Measurements from ENCODE around the gene RACGAP1. TPM values are rescaled to one million over a fixed set of nuclear protein-coding genes. Genes with fewer than 3 reads are reported as not detected.

RACGAP1 gene
- total RNA-seq, 1 donor from 2014 or later: 23.5 TPM

DNA sequence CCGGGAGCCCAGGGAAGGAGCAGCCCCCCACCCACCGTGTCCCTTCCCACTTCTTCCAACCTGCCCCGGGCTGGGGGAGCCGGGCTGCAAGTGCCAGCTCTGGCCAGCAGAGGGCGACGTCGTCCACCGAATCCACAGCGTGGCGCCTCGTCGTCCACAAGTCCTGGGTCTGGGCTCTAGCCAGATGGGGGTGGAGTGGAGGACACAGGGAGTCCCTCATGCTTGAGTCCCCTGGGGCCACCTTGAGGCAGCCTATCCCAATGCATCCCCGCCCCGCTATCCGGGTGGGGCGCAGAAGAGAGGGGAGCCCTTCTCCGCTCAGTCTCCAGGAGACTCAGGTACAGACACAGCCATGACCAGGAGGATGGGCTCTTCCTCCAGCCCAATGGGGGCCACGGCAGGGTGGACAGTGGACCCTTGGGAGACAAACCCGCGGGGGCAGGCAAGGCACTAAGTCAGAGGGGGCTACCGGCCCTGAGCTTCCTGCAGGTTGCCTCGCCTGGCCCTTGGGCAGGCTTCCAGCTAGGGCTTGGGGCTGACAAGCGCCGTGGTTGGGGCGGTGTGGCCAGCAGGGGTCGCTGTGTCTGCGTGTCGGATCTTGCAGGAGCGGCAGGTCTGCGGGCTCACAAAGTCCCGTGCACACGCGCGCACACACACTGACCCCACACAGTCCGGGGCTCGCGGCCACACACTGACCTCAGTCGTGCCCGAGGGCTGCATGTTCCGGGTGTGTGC, 58.1 kb downstream of the RACGAP1 start:
- H3K27me3 ChIP-seq (ENCODE audit: control insufficient read depth in 3 of 3, insufficient read depth in 3 of 3, low read length in 3 of 3): peaks cover 23 to 63% (median 41%) of the 10 kb centered on the region in 3 donors
- H3K4me1 ChIP-seq (ENCODE audit: control insufficient read depth in 3 of 3, insufficient read depth in 3 of 3, low read length in 3 of 3): peaks cover 8 to 10% (median 9%) of the 10 kb centered on the region in 3 donors
- no peak overlapping the region for H3K27ac ChIP-seq (ENCODE audit: low read depth, low read length)
- H3K9ac ChIP-seq (ENCODE audit: low read depth in 1 of 3, low read length in 3 of 3): peak overlapping the region in 1 of 3 donors; percentile 23
- no peaks in the 10 kb centered on the region for H3K36me3 ChIP-seq (ENCODE audit: control insufficient read depth in 3 of 3, insufficient read depth in 3 of 3, low read length in 3 of 3)
- peak overlapping the region; percentile 58 to 60 (median 60) for H3K4me3 ChIP-seq (ENCODE audit: low read length in 3 of 3)
- H3K9me3 ChIP-seq (ENCODE audit: control insufficient read depth in 3 of 3, low read length in 3 of 3): no peaks in the 10 kb centered on the region

DNA sequence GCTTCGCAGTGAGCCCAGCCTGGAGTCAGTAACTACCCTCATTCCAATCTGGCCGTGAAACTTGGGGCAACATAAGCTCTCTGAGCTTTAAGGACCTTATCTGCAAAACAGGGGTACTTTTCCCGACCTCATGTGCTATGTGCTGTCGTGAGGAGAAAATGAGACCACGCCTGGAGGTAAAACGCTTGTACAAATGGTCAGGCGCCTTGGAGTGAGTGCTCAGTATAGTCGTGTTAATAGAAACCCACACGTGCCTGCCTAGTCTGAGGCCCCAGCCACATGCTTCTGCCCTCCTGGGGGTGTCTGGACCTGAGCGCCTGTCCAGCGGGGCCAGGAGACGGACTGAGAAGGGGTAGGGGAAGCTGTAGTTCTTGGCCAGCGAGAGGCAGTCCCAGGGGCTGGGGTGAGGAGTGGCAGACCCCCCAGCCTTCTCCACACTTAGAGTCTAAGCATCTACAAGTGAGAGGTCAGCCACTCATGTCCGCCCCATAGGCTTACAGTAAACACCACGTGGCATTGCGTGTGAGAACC, 58.7 kb downstream of the RACGAP1 start:
- Histone ChIP-seq H3K4me1 (ENCODE audit: control insufficient read depth in 3 of 3, insufficient read depth in 3 of 3, low read length in 3 of 3) (peaks cover 8 to 10% (median 9%) of the 10 kb centered on the region in 3 donors), H3K27ac (ENCODE audit: low read depth, low read length) (no peak overlapping the region), H3K9ac (ENCODE audit: low read depth in 1 of 3, low read length in 3 of 3) (no peak overlapping the region), H3K9me3 (ENCODE audit: control insufficient read depth in 3 of 3, low read length in 3 of 3) (no peaks in the 10 kb centered on the region), H3K36me3 (ENCODE audit: control insufficient read depth in 3 of 3, insufficient read depth in 3 of 3, low read length in 3 of 3) (no peaks in the 10 kb centered on the region), H3K4me3 (ENCODE audit: low read length in 3 of 3) (no peak overlapping the region), H3K27me3 (ENCODE audit: control insufficient read depth in 3 of 3, insufficient read depth in 3 of 3, low read length in 3 of 3) (peaks cover 23 to 67% (median 44%) of the 10 kb centered on the region in 3 donors)

DNA sequence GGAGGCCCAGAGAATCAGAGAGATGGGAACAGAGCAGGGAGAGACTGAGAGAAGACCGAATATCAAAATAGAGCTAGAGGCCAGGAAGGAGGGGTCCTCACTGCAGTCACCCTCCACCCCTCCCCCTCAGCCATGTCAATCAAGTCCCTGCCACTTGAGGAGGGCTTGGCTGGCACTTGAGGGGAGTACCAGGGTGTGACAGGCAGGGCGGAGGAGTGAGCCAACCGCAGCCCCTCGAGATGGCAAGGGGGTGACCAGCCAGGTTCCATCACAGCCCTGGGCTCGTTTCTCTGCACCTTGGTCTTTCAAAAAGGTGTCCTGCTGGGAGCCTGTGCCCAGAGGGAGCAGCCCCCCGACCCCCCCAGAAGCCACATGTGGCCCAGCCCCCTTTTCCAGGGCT, 59.5 kb downstream of the RACGAP1 start:
- Histone ChIP-seq H3K9ac (ENCODE audit: low read depth in 1 of 3, low read length in 3 of 3) (no peak overlapping the region), H3K9me3 (ENCODE audit: control insufficient read depth in 3 of 3, low read length in 3 of 3) (no peaks in the 10 kb centered on the region), H3K36me3 (ENCODE audit: control insufficient read depth in 3 of 3, insufficient read depth in 3 of 3, low read length in 3 of 3) (no peaks in the 10 kb centered on the region), H3K4me1 (ENCODE audit: control insufficient read depth in 3 of 3, insufficient read depth in 3 of 3, low read length in 3 of 3) (peaks cover 8 to 10% (median 9%) of the 10 kb centered on the region in 3 donors), H3K27me3 (ENCODE audit: control insufficient read depth in 3 of 3, insufficient read depth in 3 of 3, low read length in 3 of 3) (peaks cover 20 to 73% (median 50%) of the 10 kb centered on the region in 3 donors), H3K4me3 (ENCODE audit: low read length in 3 of 3) (no peak overlapping the region), H3K27ac (ENCODE audit: low read depth, low read length) (no peak overlapping the region)

DNA sequence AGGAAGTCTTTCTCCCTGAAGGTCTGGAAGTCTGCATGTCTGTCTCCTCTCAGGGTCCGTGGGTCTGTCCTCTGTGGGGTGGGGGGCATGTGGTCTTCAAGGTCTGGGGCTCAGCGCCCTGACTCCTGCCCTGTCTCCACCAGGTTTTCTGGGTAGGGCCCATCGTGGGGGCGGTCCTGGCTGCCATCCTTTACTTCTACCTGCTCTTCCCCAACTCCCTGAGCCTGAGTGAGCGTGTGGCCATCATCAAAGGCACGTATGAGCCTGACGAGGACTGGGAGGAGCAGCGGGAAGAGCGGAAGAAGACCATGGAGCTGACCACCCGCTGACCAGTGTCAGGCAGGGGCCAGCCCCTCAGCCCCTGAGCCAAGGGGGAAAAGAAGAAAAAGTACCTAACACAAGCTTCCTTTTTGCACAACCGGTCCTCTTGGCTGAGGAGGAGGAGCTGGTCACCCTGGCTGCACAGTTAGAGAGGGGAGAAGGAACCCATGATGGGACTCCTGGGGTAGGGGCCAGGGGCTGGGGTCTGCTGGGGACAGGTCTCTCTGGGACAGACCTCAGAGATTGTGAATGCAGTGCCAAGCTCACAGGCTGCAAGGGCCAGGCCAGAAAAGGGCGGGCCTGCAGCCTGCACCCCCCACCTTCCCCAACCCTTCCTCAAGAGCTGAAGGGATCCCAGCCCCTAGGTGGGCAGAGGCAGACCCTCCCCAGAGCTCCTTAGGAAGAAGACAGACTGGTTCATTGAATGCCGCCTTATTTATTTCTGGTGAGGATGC, 60.3 kb downstream of the RACGAP1 start:
- Histone ChIP-seq H3K9ac (ENCODE audit: low read depth in 1 of 3, low read length in 3 of 3) (no peak overlapping the region), H3K27me3 (ENCODE audit: control insufficient read depth in 3 of 3, insufficient read depth in 3 of 3, low read length in 3 of 3) (peaks cover 26 to 74% (median 51%) of the 10 kb centered on the region in 3 donors), H3K36me3 (ENCODE audit: control insufficient read depth in 3 of 3, insufficient read depth in 3 of 3, low read length in 3 of 3) (no peaks in the 10 kb centered on the region)

DNA sequence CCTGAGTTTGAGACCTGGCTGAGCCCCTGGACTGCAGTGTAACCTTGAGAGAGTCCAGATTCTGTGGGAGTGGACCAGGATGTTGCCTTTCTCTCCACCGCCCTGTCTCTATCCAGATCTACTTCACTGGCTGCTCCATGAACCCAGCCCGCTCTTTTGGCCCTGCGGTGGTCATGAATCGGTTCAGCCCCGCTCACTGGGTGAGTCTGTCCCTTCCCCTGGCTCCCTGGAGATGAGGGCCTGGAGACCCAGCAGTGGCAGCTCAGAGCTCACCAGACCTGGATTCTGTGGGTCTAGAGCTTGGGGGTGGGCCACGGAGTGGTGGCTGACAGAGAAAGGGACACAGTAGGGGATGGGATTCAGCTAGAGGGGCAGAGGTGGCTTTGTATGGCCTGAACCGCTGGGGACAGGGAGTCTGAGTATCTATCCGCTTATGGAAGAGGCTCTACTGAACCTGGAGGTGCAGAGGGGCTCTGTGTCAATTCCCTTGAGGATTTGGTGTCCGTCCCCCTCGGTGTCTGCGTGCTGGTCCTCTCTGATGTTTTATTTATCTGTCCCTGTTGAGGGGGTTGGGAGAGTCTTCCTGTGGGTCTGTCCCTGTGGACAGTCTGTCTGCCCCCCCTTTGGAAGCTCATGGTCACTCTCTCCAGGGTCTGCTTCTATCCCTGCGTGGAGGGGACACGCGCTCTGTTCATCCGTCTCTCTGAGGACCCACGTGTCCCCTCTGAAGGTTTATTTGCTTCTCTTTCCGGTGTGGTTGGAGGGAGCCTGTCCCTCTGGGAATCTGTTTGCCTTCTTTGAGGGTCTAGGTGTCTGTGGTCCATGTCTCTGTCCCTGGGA, 61.1 kb downstream of the RACGAP1 start:
- Histone ChIP-seq H3K9me3 (ENCODE audit: control insufficient read depth in 3 of 3, low read length in 3 of 3) (no peaks in the 10 kb centered on the region), H3K27ac (ENCODE audit: low read depth, low read length) (no peak overlapping the region), H3K27me3 (ENCODE audit: control insufficient read depth in 3 of 3, insufficient read depth in 3 of 3, low read length in 3 of 3) (peaks cover 35 to 75% (median 47%) of the 10 kb centered on the region in 3 donors), H3K36me3 (ENCODE audit: control insufficient read depth in 3 of 3, insufficient read depth in 3 of 3, low read length in 3 of 3) (no peaks in the 10 kb centered on the region), H3K4me3 (ENCODE audit: low read length in 3 of 3) (no peak overlapping the region), H3K4me1 (ENCODE audit: control insufficient read depth in 3 of 3, insufficient read depth in 3 of 3, low read length in 3 of 3) (peaks cover 8 to 10% (median 9%) of the 10 kb centered on the region in 3 donors), H3K9ac (ENCODE audit: low read depth in 1 of 3, low read length in 3 of 3) (no peak overlapping the region)

More for the DNA sequence above, 60.3 kb downstream of the RACGAP1 start:
- Histone ChIP-seq H3K27ac (ENCODE audit: low read depth, low read length) (no peak overlapping the region), H3K9me3 (ENCODE audit: control insufficient read depth in 3 of 3, low read length in 3 of 3) (no peaks in the 10 kb centered on the region), H3K4me3 (ENCODE audit: low read length in 3 of 3) (no peak overlapping the region), H3K4me1 (ENCODE audit: control insufficient read depth in 3 of 3, insufficient read depth in 3 of 3, low read length in 3 of 3) (peaks cover 8 to 10% (median 9%) of the 10 kb centered on the region in 3 donors)

DNA sequence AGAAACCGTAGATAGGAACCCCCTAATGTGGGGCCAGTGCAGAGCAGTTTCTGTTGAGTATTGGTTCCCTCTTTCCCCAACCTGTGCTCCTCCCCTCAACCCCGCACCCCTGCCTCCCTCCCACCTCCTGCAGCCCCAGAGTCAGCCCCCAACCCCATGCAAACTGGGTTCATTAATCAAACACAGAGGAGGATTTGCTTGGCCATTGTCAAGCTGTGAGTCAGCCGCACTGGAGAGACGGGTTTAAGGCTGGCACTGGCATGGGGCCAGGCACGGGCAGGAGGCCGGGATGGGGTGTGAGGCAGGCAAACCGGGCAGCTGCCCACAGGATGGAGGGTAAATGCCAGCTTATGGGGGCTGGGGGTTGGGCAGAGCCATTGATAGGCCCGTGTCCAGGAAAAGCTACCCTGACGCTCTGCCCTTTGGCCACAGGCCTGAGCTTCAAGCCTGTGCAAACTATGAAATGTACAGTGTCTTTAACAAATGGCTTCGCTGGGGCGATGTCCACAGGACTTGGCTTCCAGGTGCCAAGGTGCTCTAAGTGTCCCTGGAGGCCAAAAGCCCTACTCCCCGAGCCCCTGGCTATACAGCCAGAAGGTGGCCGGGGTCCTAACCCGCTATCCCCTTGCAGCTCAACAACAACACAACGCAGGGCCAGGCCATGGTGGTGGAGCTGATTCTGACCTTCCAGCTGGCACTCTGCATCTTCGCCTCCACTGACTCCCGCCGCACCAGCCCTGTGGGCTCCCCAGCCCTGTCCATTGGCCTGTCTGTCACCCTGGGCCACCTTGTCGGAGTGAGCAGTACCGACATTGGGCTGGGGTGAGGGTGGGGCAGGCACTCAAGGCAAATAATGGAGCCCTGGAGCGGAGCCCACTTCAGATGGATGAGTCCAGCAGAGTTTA, 62.2 kb downstream of the RACGAP1 start:
- Histone ChIP-seq H3K9ac (ENCODE audit: low read depth in 1 of 3, low read length in 3 of 3) (no peak overlapping the region), H3K4me1 (ENCODE audit: control insufficient read depth in 3 of 3, insufficient read depth in 3 of 3, low read length in 3 of 3) (peaks cover 8 to 10% (median 9%) of the 10 kb centered on the region in 3 donors), H3K4me3 (ENCODE audit: low read length in 3 of 3) (no peak overlapping the region), H3K27me3 (ENCODE audit: control insufficient read depth in 3 of 3, insufficient read depth in 3 of 3, low read length in 3 of 3) (peaks cover 39 to 70% (median 40%) of the 10 kb centered on the region in 3 donors), H3K36me3 (ENCODE audit: control insufficient read depth in 3 of 3, insufficient read depth in 3 of 3, low read length in 3 of 3) (no peaks in the 10 kb centered on the region), H3K27ac (ENCODE audit: low read depth, low read length) (no peak overlapping the region), H3K9me3 (ENCODE audit: control insufficient read depth in 3 of 3, low read length in 3 of 3) (no peaks in the 10 kb centered on the region)

DNA sequence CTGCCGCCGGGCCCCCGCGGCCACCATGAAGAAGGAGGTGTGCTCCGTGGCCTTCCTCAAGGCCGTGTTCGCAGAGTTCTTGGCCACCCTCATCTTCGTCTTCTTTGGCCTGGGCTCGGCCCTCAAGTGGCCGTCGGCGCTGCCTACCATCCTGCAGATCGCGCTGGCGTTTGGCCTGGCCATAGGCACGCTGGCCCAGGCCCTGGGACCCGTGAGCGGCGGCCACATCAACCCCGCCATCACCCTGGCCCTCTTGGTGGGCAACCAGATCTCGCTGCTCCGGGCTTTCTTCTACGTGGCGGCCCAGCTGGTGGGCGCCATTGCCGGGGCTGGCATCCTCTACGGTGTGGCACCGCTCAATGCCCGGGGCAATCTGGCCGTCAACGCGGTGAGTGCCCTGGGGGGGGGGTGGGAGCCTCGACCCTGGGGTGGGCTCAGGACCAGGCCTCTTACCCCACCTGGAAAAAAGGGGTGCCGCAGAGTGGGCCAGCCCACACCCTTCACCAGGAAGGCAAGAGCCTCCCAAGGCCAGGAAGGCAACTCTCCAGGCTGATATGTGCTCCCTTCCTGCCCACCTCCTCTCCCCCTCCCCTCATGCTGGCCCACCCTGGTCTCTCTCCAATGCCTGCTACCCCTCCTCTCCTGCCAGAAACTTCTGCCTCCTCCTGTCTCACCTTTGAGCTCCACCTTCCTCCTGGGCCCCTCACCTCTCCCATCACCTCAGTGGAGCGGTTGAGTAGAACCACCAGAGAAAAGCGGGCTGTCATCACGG, 63.1 kb downstream of the RACGAP1 start:
- Histone ChIP-seq H3K27ac (ENCODE audit: low read depth, low read length) (no peak overlapping the region), H3K36me3 (ENCODE audit: control insufficient read depth in 3 of 3, insufficient read depth in 3 of 3, low read length in 3 of 3) (no peaks in the 10 kb centered on the region), H3K9ac (ENCODE audit: low read depth in 1 of 3, low read length in 3 of 3) (no peak overlapping the region), H3K4me3 (ENCODE audit: low read length in 3 of 3) (no peak overlapping the region), H3K9me3 (ENCODE audit: control insufficient read depth in 3 of 3, low read length in 3 of 3) (no peaks in the 10 kb centered on the region), H3K27me3 (ENCODE audit: control insufficient read depth in 3 of 3, insufficient read depth in 3 of 3, low read length in 3 of 3) (peaks cover 39 to 70% (median 40%) of the 10 kb centered on the region in 3 donors), H3K4me1 (ENCODE audit: control insufficient read depth in 3 of 3, insufficient read depth in 3 of 3, low read length in 3 of 3) (peaks cover 2 to 3% (median 2%) of the 10 kb centered on the region in 3 donors)

DNA sequence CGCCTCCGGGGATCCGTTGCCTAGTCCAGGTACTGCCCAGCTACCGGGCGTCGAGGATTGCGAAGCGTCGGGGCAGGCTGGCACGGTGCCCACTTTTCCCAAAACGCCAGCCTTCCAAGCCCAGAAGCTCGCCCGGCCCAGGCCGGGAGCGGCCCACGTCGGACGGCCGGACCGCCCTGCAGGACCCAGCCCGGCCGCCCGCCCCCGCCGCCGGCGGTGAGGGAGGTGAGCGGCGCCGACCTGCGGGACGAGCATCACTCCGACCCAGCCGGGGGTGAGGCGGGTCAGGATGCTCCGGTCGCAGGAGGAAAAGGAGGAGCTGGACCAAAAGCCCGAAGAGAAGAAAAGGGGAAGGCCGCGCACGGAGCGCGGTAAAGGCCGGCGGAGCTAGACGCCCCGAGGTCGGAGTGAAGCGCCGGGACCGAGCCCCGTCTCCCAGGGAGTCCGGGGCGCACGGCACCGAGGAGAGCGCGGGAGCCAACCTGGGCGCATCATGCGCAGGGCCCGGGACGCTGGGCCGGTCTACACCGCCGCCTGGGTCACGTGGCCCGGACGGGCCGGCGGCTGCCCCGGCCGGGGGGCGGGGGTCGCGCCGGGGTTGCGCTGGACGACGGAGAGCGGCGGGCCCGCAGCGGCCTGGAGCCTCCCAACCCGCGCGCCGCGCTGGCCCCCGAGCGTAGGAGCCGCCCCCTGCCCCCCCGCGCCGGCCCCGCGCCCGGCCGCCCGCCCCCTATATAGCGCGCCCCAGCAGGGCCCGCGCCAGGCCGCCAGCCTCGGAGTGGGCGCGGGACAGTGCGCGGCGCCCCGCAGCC, 64.0 kb downstream of the RACGAP1 start, which contains the start of gene AQP5:
TSS of gene AQP5 (plus strand) at position 762 of the 812 bp plus-strand sequence. CDS start 146 bp downstream, outside the sequence.
- Histone ChIP-seq H3K9me3 (ENCODE audit: control insufficient read depth in 3 of 3, low read length in 3 of 3) (no peaks in the 10 kb centered on the region), H3K27me3 (ENCODE audit: control insufficient read depth in 3 of 3, insufficient read depth in 3 of 3, low read length in 3 of 3) (peaks cover 39 to 67% (median 47%) of the 10 kb centered on the region in 3 donors), H3K27ac (ENCODE audit: low read depth, low read length) (no peak within 1 kb of the TSS), H3K4me3 (ENCODE audit: low read length in 3 of 3) (peak within 1 kb of the TSS in 1 of 3 donors; percentile 35), H3K4me1 (ENCODE audit: control insufficient read depth in 3 of 3, insufficient read depth in 3 of 3, low read length in 3 of 3) (no peaks in the 10 kb centered on the region), H3K36me3 (ENCODE audit: control insufficient read depth in 3 of 3, insufficient read depth in 3 of 3, low read length in 3 of 3) (no peaks in the 10 kb centered on the region), H3K9ac (ENCODE audit: low read depth in 1 of 3, low read length in 3 of 3) (no peak within 1 kb of the TSS)
